H1 (cell line): ENCODE data around the gene LY86. TPM values are rescaled to one million over a fixed set of nuclear protein-coding genes. Genes with fewer than 3 reads are reported as not detected.

ENCODE experiments used
- CTCF ChIA-PET: fragments of 300-600 bp; sonication (Branson Sonifier 250); formaldehyde crosslinking; loops from one replicate; lab custom pipeline; 2021; ENCODE audit not compliant: partially characterized antibody; lab: Charles Lee
- POLR2A ChIA-PET: fragments of 300-600 bp; sonication (Branson Sonifier 250); formaldehyde crosslinking; loops from one replicate; lab custom pipeline; 2021; ENCODE audit warnings: inconsistent platforms; ENCODE audit not compliant: partially characterized antibody; lab: Charles Lee
- DNase-seq, 2 experiments: peaks; one replicate each; pipeline versions ENCODE4 v3.0.0 to v3.0.0-alpha.2; 2010 to 2022; ENCODE audit warnings: low spot score in 2 of 2, low read depth in 1 of 2, mixed read lengths in 1 of 2
- FAIRE-seq: peaks from 2 replicates; lab custom pipeline; 2011; peaks lifted over from hg19 to GRCh38; lab: Jason Lieb, UNC
- H2AFZ ChIP-seq: 2 replicates; pipeline ENCODE4 v1.8.1; 2012; ENCODE audit warnings: low read length, inconsistent platforms
- H2AK5ac ChIP-seq: 2 replicates; pipeline ENCODE4 v1.6.1; 2013; ENCODE audit warnings: low read depth, low read length
- H2BK120ac ChIP-seq: replicated peaks from 2 replicates; pipeline ENCODE3; 2013; ENCODE audit warnings: low read depth, low read length, inconsistent platforms
- H2BK12ac ChIP-seq: 2 replicates; pipeline ENCODE4 v1.6.1; 2013; ENCODE audit warnings: low read depth, low read length
- H2BK15ac ChIP-seq: 2 replicates; pipeline ENCODE4 v1.6.1; 2013; ENCODE audit warnings: low read length
- H2BK20ac ChIP-seq: 2 replicates; pipeline ENCODE4 v1.6.1; 2013; ENCODE audit warnings: low read length
- H2BK5ac ChIP-seq: 2 replicates; pipeline ENCODE4 v1.6.1; 2013; ENCODE audit warnings: low read depth, low read length
- H3K14ac ChIP-seq: 2 replicates; pipeline ENCODE4 v1.6.1; 2013; ENCODE audit warnings: inconsistent platforms; ENCODE audit not compliant: insufficient read length
- H3K18ac ChIP-seq: 2 replicates; pipeline ENCODE4 v1.6.1; 2013; ENCODE audit warnings: low read length; ENCODE audit errors: extremely low read depth
- H3K23ac ChIP-seq: 2 replicates; pipeline ENCODE4 v1.6.1; 2013; ENCODE audit warnings: inconsistent platforms; ENCODE audit not compliant: insufficient read length
- H3K23me2 ChIP-seq: 2 replicates; pipeline ENCODE4 v1.6.1; 2013; ENCODE audit warnings: low read depth, low read length
- H3K27ac ChIP-seq: 2 replicates; pipeline ENCODE4 v1.6.1; 2011; ENCODE audit warnings: low read depth, low read length, inconsistent platforms
- H3K27me3 ChIP-seq, 4 experiments: replicated peaks in 1 of 4; 1 replicate in 1 of 4; 2 replicates in 3 of 4; pipeline versions ENCODE4 v1.6.1 to v1.8.1; 2011 to 2013; ENCODE audit warnings: low read length in 3 of 4, mild to moderate bottlenecking in 3 of 4, inconsistent platforms in 2 of 4, mixed read lengths in 2 of 4, moderate library complexity in 1 of 4; ENCODE audit not compliant: control insufficient read depth in 3 of 4, insufficient read depth in 3 of 4; ENCODE audit errors: extremely low read depth in 1 of 4
- H3K36me3 ChIP-seq, 4 experiments: 2 replicates each; pipeline versions ENCODE4 v1.6.1 to v1.8.1; 2011 to 2013; ENCODE audit warnings: mild to moderate bottlenecking in 4 of 4, low read length in 3 of 4, moderate library complexity in 2 of 4, control low read depth in 1 of 4, inconsistent platforms in 1 of 4; ENCODE audit not compliant: insufficient read depth in 4 of 4, control insufficient read depth in 2 of 4
- H3K4ac ChIP-seq: replicated peaks from 2 replicates; pipeline ENCODE3; 2013; ENCODE audit warnings: low read length, low read depth, mixed read lengths, inconsistent platforms; ENCODE audit not compliant: insufficient read length
- H3K4me1 ChIP-seq, 4 experiments: replicated peaks in 1 of 4; 1 replicate in 1 of 4; 2 replicates in 3 of 4; pipeline versions ENCODE4 v1.6.1 to v1.8.1; 2011 to 2013; ENCODE audit warnings: low read length in 3 of 4, inconsistent platforms in 2 of 4, mixed read lengths in 1 of 4; ENCODE audit not compliant: insufficient read depth in 4 of 4, control insufficient read depth in 3 of 4
- H3K4me2 ChIP-seq, 2 experiments: 2 replicates each; pipeline versions ENCODE4 v1.6.1 to v1.8.1; 2011 to 2013; ENCODE audit warnings: low read depth in 2 of 2, low read length in 2 of 2, control low read depth in 1 of 2, inconsistent platforms in 1 of 2, mild to moderate bottlenecking in 1 of 2; ENCODE audit not compliant: insufficient read depth in 1 of 2
- H3K4me3 ChIP-seq, 4 experiments: fragments of 200-600, 300-600 bp in 1 of 4; sonication (generic), shearing (Covaris generic), sonication (Bioruptor Twin) in 1 of 4; 2 replicates each; pipeline versions ENCODE4 v1.5.1 to v1.8.1; 2011 to 2016; ENCODE audit warnings: low read length in 4 of 4, low read depth in 3 of 4, control low read depth in 2 of 4, inconsistent platforms in 2 of 4, mild to moderate bottlenecking in 2 of 4, mixed read lengths in 1 of 4, moderate library complexity in 1 of 4; ENCODE audit not compliant: insufficient read depth in 2 of 4; ENCODE audit errors: extremely low read depth in 1 of 4
- H3K56ac ChIP-seq: replicated peaks from 2 replicates; pipeline ENCODE3; 2013; ENCODE audit warnings: low read depth, mild to moderate bottlenecking, mixed read lengths, low read length, inconsistent platforms; ENCODE audit not compliant: insufficient read length
- H3K79me1 ChIP-seq: 2 replicates; pipeline ENCODE4 v1.6.1; 2013; ENCODE audit warnings: low read depth, low read length, control low read depth
- H3K79me2 ChIP-seq, 2 experiments: 2 replicates each; pipeline versions ENCODE4 v1.6.1 to v1.8.1; 2012 to 2013; ENCODE audit warnings: low read length in 2 of 2, mild to moderate bottlenecking in 2 of 2, inconsistent platforms in 1 of 2; ENCODE audit not compliant: insufficient read depth in 2 of 2, control insufficient read depth in 1 of 2
- H3K9ac ChIP-seq, 4 experiments: replicated peaks in 1 of 4; 1 replicate in 1 of 4; 2 replicates in 3 of 4; pipeline versions ENCODE4 v1.6.1 to v1.8.1; 2011 to 2013; ENCODE audit warnings: low read depth in 3 of 4, low read length in 3 of 4, control low read depth in 2 of 4, mild to moderate bottlenecking in 2 of 4, moderate library complexity in 2 of 4, inconsistent platforms in 1 of 4; ENCODE audit errors: extremely low read depth in 1 of 4
- H3K9me3 ChIP-seq, 2 experiments: 2 replicates each; pipeline versions ENCODE4 v1.6.1 to v1.8.1; 2012 to 2013; ENCODE audit warnings: mild to moderate bottlenecking in 2 of 2, moderate library complexity in 2 of 2, control low read depth in 1 of 2, inconsistent platforms in 1 of 2, low read depth in 1 of 2, low read length in 1 of 2, mixed read lengths in 1 of 2; ENCODE audit not compliant: insufficient read depth in 2 of 2
- H4K20me1 ChIP-seq, 2 experiments: replicated peaks in 1 of 2; 2 replicates each; pipeline versions ENCODE3 to v1.8.1; 2011 to 2013; ENCODE audit warnings: inconsistent platforms in 2 of 2, low read length in 2 of 2, mild to moderate bottlenecking in 1 of 2; ENCODE audit not compliant: insufficient read depth in 2 of 2, control insufficient read depth in 1 of 2
- H4K5ac ChIP-seq: 2 replicates; pipeline ENCODE4 v1.6.1; 2013; ENCODE audit warnings: low read length, low read depth, mixed read lengths, inconsistent platforms; ENCODE audit not compliant: insufficient read length
- H4K8ac ChIP-seq: 2 replicates; pipeline ENCODE4 v1.8.0; 2013; ENCODE audit warnings: mild to moderate bottlenecking, moderate library complexity, low read length, inconsistent platforms; ENCODE audit not compliant: insufficient read depth; ENCODE audit errors: extremely low read depth
- H4K91ac ChIP-seq: replicated peaks from 2 replicates; pipeline ENCODE3; 2013; ENCODE audit warnings: low read length, mixed read lengths, inconsistent platforms; ENCODE audit not compliant: insufficient read length
- CBX8 ChIP-seq: fragments of 300-800, 300-1000 bp; sonication (generic); IDR thresholded peaks from 2 replicates; pipeline ENCODE4 v1.7.1; 2016; ENCODE audit warnings: low read depth, low read length, borderline replicate concordance
- CEBPB ChIP-seq: IDR thresholded peaks from 2 replicates; pipeline ENCODE4 v1.6.1; 2012; ENCODE audit warnings: low read depth, low read length
- E2F6 ChIP-seq: IDR thresholded peaks from 2 replicates; pipeline ENCODE4 v1.6.1; 2012; ENCODE audit warnings: inconsistent platforms
- EP300 ChIP-seq, 2 experiments: IDR thresholded peaks; 1 replicate in 1 of 2; 2 replicates in 1 of 2; pipeline ENCODE4 v1.6.1; 2011 to 2012; ENCODE audit warnings: low read depth in 2 of 2, low read length in 2 of 2, mild to moderate bottlenecking in 2 of 2, borderline replicate concordance in 1 of 2, inconsistent platforms in 1 of 2, moderate library complexity in 1 of 2
- KDM4A ChIP-seq: IDR thresholded peaks from one replicate; pipeline ENCODE4 v1.7.1; 2012; ENCODE audit warnings: low read depth, mild to moderate bottlenecking, moderate library complexity, low read length, inconsistent platforms; ENCODE audit not compliant: severe bottlenecking
- MAFK ChIP-seq: IDR thresholded peaks from 2 replicates; pipeline ENCODE4 v1.6.1; 2012; ENCODE audit warnings: low read depth, mild to moderate bottlenecking, improper control_type of control experiment, low read length
- NANOG ChIP-seq: IDR thresholded peaks from 2 replicates; pipeline ENCODE4 v1.6.1; 2011; ENCODE audit warnings: low read length, low read depth, mild to moderate bottlenecking, inconsistent platforms; ENCODE audit not compliant: insufficient read depth, poor library complexity, severe bottlenecking
- POLR2A ChIP-seq, 2 experiments: IDR thresholded peaks; 1 replicate in 1 of 2; 2 replicates in 1 of 2; pipeline ENCODE4 v1.6.1; 2011; ENCODE audit warnings: low read depth in 2 of 2, low read length in 2 of 2, mild to moderate bottlenecking in 2 of 2; ENCODE audit errors: control extremely low read depth in 1 of 2
- RBBP5 ChIP-seq: IDR thresholded peaks from 2 replicates; pipeline ENCODE4 v1.7.1; 2012; ENCODE audit warnings: low read depth, mild to moderate bottlenecking, inconsistent platforms, low read length, moderate library complexity, borderline replicate concordance
- USF2 ChIP-seq: IDR thresholded peaks from 2 replicates; pipeline ENCODE4 v1.6.1; 2011; ENCODE audit warnings: low read length, improper control_type of control experiment
- ZNF274 ChIP-seq: IDR thresholded peaks from 2 replicates; pipeline ENCODE4 v1.7.0; 2012; ENCODE audit warnings: low read length, borderline replicate concordance; ENCODE audit errors: extremely low read depth
- WGBS, 2 experiments: shearing (Covaris generic) in 1 of 2; methylation state at CpG; one replicate each; pipeline versions ENCODE4 v1.1.6 to v1.1.7; 2013 to 2015; ENCODE audit warnings: low lambda C conversion rate in 2 of 2, mixed read lengths in 2 of 2, inconsistent platforms in 1 of 2, low coverage in 1 of 2, missing lambda C conversion rate in 1 of 2; ENCODE audit not compliant: insufficient replicate concordance in 2 of 2, insufficient coverage in 1 of 2, insufficient read length in 1 of 2; ENCODE audit errors: extremely low coverage in 1 of 2, missing lambda C conversion rate in 1 of 2; 5-methylcytosine and 5-hydroxymethylcytosine counted together
- polyA plus RNA-seq, 7 experiments: library from polyadenylated mRNA; depleted of rRNA in 3 of 7; stranded (reverse) in 5 of 7; unstranded in 2 of 7; fragments of >200 nt in 5 of 7; fragments of 200-250 nt in 2 of 7; gene quantifications; 1 replicate in 5 of 7; 2 replicates in 1 of 7; 4 replicates in 1 of 7; pipeline versions ENCODE4 v1.2.1 to v1.2.3, GENCODE V29; 2011 to 2013; ENCODE audit warnings: missing spikeins in 2 of 7, mixed read lengths in 2 of 7
- total RNA-seq: library from RNA; stranded (reverse); fragmentation: NEBNext Ultra II Directional; extraction: Animal tissue kit (Norgen Biotek cat#: 25700); gene quantifications from 2 replicates; pipeline ENCODE4 v1.2.1, GENCODE V29; 2021

LY86 gene
- total and polyA plus RNA-seq, 2 of the 8 experiments (the other 6 are each of a cell fraction or from before 2014, with no cell fraction given), result not detected

- Histone ChIP-seq H2BK20ac (no peak overlapping the region), H3K4me2 (no peak overlapping the region), H4K5ac (no peak overlapping the region), H3K14ac (no peak overlapping the region), H3K23me2 (peaks cover 3% of the 10 kb centered on the region), H4K20me1 (no peaks in the 10 kb centered on the region), H3K27me3 (no peaks in the 10 kb centered on the region; a peak in 2 of 7 replicates), H3K79me2 (no peaks in the 10 kb centered on the region), H3K56ac (no peak overlapping the region), H3K4me3 (no peak overlapping the region), H4K8ac (no peak overlapping the region), H3K18ac (no peak overlapping the region), H3K4ac (no peak overlapping the region), H3K4me1 (no peaks in the 10 kb centered on the region), H3K79me1 (no peaks in the 10 kb centered on the region), H3K36me3 (no peaks in the 10 kb centered on the region), H2AK5ac (no peak overlapping the region), H3K9me3 (no peaks in the 10 kb centered on the region), H3K9ac (no peak overlapping the region), H4K91ac (no peak overlapping the region), H3K27ac (no peak overlapping the region), H2BK15ac (no peak overlapping the region), H2BK120ac (no peak overlapping the region), H3K23ac (no peak overlapping the region), H2BK12ac (no peak overlapping the region), H2AFZ (no peak overlapping the region), H2BK5ac (no peak overlapping the region)
- no peak for FAIRE-seq
- ChIA-PET POLR2A (interaction anchor here (1.6 kb wide), 1 partner anchor 14 kb away, joined by 3 read pairs; no protein-coding TSS in a partner anchor), CTCF (interaction anchor here (0.7 to 2.3 kb wide), 8 partner anchors 15 to 334 kb away, joined by 3 to 13 read pairs (median 3); no protein-coding TSS in a partner anchor)
- 90% methylated on average over 3 of the region's 3 CpGs; no CpG with 5 or more reads in 1 of the 2 experiments for WGBS, 2 experiments
- DNase-seq, result no peak
- TF ChIP-seq USF2 (no peak), EP300 (IDR thresholded peaks at IDR 0.05; ENCODE audit: borderline replicate concordance in 1 of 2, low read depth in 2 of 2, low read length in 2 of 2) (no peak), E2F6 (no peak), RBBP5 (no peak), CEBPB (no peak), MAFK (no peak), POLR2A (IDR thresholded peaks at IDR 0.05; ENCODE audit: control extremely low read depth in 1 of 2, low read depth in 2 of 2, low read length in 2 of 2) (no peak), CBX8 (no peak), ZNF274 (no peak), KDM4A (no peak), NANOG (no peak)
Measured at GRCh38 chr6:6645261-6645917, 56.9 kb downstream of the LY86 start.
